GM18520 (cell line): Measurements from ENCODE around the gene PDZK1IP1.

ENCODE experiments used
- ATAC-seq: cut with Tn5 transposase; IDR thresholded peaks from one replicate; pipeline ENCODE4 v1.9.1; 2021; ENCODE audit not compliant: unreplicated experiment

The PDZK1IP1 gene, protein sequence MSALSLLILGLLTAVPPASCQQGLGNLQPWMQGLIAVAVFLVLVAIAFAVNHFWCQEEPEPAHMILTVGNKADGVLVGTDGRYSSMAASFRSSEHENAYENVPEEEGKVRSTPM

DNA sequence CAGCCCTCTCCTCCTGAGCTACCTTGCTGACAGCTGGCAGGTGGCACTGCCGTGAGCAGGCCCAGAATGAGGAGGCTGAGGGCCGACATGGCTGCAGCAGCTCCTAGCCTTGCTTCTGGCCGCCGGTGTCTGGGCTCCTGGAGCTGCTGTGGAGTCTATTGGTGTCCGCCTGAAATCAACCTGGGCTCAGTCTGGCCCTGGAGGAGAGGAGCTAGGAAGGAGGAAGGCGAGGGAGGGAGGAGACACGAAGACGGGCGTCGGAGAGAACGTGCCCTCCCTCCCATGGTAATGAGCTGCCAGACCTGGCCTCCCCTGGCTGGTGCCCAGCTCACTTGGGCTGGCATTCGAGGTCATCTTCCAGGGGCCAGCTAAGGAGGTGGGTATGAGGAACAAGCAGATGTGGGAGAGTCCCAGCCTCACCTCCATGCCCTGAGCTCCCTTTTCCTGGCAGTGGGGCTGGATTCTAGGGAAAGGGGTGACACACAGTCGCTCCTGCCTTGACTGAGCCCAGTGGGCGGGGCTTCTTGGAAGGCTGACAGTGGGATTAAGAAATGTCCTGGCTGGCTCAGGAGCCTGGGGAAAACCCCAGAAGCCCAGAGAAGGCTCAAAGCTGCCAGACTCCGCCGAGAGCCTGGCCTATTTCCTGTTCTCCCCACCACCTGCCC, at the start of gene PDZK1IP1:
PDZK1IP1 (minus strand) TSS at position 193 of the 665 bp plus-strand sequence; CDS start at position 89, 104 bp downstream.
- ATAC-seq, result no peak

DNA sequence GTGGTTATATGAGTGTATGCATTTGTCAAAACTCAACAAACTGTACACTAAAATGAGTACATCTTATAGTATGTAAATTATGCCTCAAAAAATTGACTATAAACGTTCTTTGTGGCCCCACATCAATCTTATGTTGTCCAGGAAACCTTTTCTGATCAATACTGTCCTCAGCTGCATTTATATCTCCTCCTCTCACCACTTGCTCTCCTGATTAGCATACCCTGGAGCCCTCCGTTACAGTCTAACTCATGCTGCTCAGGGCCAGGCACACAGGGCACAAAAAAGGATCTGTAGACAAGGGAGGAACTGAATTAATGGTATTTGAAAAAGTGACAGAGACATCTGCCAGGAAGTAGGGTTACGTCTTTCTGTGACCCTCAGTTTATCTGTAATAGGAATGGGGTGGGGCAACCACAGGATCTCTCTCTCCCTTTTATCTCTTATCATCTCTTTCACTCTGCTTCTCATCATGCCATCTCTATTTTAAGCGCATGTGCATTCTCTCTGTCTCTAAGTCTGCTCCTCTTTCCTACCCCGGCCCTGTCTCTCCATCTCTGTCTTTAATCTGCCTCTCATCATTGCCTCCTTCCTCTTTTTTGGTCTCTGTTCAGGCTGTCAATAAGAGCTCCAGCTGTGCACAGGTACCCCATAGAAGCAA, 49.2 kb upstream of the PDZK1IP1 start:
- no peak for ATAC-seq

DNA sequence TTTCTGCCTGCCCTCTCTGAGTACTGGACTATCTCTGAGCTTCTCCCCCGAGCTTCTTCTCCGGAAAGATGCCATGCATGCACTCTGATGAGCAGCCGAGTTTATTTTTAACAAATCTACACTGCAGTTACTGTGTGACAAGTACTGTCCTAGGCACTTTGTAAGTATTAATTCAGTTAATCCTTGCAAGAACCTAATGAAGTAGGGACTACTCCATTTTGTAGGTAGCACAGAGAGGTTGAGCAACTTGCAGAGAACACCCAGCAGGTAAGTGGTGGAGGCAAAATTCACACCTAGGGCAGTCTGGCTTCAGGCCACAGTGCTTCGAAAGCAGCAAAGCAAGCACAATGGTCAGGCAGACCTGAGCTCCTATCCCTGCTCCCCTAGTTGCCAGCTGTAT, 46.0 kb upstream of the PDZK1IP1 start:
- no peak for ATAC-seq

DNA sequence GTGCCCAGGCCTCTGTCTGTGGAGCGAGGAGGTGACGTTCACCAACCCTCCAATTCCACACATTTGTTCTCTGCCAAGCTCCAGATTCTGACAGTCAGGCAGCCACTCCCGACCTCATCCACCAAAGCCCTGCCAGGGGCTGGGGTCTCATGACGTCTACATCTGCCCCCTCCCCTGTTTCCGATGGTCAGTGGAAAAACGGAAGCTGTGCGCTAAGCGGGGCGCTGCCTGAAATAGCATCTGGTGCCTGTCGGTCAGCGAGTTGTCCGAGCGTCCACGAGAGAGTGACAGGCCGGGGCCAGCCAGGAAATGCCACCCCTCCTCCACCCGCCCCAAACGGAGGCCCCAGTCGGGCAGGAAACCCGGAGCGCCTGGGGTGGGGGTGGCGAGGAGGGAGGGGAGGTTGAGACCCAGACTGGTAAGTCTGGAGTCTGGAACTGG, 45.4 kb upstream of the PDZK1IP1 start:
- ATAC-seq, result no peak

DNA sequence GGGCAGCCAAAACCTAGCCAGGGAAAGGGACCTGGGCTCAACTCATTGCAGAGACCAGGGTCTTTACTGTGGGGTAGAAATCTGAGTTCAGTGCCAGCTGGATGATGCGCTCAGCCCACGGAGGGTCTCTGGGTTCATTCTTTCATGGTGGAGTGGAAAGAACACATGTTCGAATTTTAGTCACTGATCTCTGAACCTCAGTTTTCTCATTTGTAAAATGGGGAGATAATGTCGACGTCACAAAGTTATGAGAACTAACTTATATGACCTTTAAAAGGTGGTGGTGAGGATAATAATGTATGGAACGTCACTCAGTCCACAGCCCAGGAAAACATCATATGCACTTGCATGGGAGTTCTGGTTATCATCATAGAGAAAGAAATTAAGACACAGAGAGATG, 43.4 kb upstream of the PDZK1IP1 start:
- no peak for ATAC-seq

DNA sequence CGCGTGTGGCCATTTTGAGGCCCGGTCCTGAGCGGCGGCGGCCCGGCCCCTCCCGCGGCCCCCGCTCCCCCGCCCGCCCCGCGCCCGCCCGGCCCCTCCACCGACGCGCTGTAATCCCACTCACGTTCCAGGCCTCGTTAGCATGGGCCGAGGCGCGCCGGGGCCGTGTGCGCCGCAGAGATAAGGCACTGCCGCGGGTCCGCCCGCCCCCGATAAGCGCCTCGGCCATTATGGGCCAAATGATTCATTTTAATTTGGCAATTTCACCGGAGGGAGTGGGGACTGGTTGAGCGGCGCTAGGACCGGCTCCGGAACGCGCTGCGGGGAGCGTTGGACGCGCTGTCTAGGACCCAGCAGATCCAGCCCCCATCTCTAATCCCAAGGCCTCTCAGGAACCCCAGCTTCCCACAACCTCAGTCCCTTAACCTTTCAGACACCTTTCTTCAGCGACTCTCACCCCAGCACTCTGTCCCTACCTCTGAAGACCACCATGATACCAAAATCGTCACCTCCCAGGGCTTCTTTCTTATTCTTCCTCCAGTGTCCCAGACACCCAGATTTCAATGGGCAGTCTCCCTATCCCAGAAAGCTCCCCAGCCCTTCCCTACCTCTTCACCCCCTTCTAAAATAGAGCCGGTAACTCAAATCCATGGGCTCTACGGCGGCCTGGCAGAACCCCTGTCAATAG, 42.5 kb upstream of the PDZK1IP1 start, which contains the start of gene TAL1:
TAL1 (minus strand) TSS at position 39 of the 688 bp plus-strand sequence. CDS start 6,337 bp downstream, outside the sequence.
- no peak for ATAC-seq

DNA sequence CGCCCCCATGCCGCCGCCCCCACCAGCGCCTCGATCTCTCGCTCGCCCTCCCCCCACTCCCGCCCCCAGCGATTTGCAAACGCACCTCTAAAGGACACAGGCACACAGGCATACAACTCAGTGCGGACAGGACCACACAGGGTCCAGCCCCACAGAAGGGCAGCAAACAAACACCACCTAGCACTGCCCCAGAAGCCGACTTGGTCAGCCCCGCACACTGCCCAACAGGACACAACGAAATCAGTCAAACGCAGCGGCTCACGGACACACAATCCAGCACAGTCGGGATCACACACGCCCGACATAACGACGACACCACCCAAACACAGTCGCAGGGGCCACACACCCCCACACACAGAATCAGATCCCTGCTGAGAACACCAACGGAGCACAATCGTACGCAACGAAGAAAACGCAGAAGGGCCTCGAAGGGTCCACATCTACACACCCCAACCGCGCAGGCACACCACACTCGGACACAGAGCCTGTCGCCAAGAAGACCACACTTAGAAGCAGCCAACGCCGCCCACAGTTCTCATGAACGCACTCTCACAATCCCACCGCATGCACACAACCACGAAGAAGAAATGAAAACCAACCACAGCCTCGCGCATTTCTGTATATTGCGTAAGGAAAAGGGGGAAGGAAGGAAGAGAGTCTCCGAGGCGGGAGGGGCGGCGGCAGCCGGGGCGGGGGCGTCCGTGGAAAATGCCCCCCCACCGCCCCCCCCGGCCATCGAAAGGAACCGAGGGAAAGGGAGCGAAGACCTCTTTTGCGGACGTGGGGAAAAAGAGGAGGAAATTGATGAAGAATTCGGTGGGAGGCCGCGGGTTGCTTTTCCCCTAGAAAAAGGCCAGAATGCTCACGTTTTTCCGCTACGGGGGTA, 41.7 kb upstream of the PDZK1IP1 start:
- no peak for ATAC-seq

DNA sequence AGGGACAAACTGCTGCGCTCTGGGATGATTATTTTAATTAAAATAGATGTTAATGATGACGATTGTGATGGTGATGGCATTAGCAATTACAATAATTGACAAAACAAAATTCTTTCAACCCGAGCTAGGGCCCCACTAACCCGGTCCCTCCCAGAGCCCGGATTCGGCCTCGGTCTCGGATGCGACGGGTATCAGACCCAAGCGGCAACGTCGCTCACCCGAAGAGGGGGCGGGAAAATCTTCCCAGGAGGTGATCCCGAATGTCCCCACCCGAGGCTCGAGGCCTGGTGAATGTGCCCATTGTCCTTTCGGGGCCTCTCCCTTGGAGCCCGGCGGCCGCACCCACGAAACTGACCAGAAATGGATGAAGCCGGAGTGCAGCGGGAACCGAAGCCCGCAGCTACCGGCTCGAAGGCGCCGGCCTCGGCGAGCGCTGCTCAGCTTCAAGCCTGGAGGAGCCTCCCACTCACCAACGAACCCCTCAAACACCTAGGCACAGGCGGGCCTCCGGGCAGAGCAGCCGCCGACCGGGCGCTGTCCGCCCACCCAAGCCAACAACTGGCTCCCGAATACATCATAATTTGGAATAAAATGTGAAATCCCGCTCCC, 41.0 kb upstream of the PDZK1IP1 start:
- no peak for ATAC-seq

DNA sequence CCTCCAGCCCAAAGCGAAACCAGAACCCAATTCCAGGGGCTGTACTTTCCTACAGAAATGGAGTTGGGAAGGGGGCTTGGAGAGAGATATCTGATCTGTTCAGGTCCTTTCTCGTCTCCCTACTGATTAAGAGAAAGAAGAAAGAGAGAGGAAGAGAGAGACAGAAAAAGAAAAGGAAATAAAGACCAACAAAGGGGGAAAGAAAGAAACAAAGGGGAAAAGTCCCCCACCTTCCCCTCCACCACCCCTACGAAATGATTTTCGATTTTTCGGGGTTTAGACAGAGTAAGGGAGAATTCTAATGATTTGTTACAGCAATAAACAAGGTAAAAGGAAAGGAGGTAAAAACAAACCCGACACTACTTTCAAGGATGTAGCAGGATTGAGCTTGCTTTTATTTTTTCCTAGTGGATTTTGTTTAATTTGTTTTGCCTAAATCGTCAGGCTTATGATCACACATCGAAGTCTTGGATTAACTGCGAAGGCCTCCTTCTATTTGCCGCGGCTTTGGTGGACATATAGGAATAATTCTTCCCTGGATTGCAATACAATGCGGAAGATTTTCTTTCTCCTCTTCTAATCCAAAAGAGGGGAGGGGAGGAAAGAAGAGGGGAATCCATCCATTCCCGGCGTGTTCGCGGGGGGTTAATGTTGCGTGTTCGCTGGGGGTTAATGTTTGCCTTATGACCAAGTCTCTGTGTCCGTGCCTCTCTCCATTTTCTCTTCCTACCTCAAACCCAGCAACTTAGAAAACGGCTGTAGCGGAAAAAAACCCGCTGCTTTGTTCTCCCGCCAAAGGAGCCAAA, 40.3 kb upstream of the PDZK1IP1 start:
- ATAC-seq, result no peak

DNA sequence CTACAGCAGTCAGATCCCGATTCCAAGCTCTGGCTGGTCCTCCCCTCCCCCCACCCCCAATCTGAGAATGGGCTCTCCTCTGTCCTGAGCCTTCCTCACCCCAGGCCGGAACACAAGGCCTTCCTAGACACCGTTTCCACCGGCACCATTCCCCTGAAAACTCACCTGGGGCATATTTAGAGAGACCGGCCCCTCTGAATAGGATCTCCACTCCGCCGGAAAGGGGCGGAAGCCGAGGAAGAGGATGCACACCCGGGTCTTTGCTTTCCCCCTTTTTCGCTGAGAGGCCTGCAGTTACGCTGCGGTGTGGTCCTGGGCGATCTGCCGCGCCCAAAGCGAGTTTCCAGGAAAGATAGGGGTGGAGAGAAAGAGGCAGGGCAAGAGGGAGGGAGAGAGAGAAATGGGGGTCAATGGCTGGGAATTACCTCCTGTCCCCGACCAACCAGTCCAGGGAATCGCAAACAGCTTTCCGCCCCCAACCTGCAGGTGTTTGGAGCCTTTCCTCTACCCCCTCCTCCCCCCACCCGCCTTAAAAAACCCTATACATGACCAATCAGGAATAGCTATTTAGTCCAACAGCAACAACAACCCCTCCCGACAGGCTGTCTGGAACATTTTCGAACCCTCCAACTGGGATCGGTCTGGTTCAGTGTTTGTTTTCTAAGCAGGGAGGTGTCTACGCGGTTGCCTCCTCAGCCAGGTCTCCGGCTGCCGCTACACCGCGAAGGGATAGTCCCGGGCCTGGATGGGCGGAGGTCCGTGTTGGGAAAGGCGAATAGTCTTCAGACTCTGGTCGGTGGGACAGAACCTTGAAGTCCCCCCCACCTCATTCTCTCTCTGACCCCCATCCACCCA, 39.4 kb upstream of the PDZK1IP1 start:
- ATAC-seq, result no peak

DNA sequence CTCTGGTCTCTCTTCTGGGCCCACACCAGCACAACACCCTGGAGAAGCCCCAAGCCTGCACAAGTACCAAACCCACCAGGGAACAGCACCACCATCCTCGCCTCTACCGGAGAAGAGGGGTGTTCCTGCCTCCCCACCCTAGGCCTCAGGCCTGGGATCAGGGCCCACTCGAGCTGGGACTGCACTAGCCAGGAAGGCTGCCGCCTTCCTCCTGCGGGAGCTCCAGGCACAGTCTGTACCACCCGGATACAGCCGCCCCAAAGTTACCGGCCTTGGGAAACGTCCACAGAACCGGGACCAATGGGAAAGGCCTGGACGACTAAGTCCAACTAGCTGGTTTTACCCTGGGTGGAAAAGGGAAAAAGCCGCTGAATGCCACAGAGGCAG, 38.8 kb upstream of the PDZK1IP1 start:
- no peak for ATAC-seq

DNA sequence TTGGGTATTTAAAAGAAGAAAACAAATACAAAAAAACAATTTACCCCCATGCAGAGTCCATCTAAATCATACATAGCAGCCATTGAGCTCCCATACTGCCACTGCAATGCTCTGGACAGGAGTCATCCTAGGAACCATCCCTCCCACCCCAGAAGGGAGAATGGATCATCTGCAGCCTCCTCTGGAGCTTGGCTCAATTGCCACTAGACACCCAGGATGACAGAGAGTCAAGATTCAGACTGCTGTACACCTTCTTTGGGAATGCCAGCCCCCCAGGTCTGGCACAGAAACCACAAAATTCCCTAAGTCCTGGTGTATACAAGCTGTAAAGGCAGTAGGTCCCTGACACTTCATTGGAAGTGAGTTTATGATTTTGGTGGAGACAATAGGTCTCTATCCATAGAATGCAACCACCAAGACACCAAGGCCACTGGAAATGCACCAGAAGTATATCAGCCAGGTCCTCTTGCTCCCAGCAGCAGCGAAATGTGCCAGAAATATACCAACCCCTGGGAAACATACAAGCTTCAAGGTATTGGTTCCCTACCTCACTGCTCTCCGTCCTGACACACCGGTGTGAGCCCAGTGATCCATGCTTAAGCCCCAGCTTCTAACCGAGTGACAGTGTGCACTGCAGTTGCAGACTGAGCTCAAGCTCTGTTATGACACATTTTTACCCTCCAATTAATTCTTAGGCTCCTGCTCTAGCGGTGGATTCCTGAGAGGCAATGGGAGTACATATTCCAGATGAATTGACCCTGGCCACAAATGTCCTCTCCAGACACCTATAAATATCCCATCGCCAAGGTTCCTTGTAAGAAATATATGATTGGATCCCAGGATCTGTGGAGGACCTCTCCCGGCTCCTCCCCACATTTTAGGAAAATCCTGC, 37.8 kb upstream of the PDZK1IP1 start:
- ATAC-seq, result no peak

DNA sequence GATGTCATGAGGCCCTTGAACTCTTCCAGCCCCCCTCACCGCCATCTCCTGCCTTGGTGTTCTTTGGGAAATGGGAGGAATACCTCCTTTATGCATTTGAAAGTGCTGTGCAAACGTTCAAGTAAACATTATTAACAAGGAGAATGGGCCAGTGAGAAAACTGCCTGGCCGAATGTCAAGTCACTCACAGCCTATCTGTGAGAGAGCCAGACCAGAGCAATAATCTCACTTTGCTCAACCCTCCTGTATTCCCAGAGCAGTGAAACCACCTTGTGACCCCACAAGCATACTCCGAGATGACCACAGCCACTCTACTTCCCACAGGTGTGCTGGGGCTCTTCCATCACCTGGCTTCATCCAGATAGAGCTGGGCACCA, 37.0 kb upstream of the PDZK1IP1 start:
- no peak for ATAC-seq

DNA sequence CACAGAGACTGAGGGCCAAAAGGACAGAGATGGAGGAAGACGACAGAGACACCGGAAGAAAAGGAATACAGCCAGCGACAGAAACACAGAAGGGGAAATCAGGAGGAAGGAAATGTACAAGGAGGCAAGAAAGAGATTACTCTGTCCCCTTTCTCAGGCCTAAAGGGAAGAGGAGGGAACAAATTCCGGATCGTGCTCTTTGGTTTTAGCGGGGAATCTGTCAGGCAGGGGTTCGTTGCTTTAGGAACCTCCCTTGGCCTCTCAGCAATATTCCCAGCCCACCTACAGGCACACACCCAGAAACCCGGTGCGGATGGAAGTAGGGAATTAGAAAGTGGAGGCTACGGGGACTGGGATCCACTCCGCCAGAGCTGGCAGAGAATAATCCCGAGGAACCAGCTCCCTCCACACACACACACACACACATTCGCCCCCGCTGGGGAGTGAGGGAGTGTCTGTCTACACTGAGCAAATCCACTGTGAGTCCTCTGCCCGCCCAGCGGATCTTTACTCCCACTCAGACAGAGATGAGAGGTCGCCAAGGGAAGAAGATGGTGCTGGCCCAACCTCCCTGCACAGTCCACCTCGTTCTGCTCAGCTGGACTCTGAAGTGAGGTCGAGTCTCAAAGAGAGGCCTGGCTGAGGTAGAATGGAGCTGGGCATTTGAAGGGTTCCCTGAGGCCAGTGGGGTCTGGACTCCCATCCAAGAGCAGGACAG, 36.4 kb upstream of the PDZK1IP1 start:
- no peak for ATAC-seq

DNA sequence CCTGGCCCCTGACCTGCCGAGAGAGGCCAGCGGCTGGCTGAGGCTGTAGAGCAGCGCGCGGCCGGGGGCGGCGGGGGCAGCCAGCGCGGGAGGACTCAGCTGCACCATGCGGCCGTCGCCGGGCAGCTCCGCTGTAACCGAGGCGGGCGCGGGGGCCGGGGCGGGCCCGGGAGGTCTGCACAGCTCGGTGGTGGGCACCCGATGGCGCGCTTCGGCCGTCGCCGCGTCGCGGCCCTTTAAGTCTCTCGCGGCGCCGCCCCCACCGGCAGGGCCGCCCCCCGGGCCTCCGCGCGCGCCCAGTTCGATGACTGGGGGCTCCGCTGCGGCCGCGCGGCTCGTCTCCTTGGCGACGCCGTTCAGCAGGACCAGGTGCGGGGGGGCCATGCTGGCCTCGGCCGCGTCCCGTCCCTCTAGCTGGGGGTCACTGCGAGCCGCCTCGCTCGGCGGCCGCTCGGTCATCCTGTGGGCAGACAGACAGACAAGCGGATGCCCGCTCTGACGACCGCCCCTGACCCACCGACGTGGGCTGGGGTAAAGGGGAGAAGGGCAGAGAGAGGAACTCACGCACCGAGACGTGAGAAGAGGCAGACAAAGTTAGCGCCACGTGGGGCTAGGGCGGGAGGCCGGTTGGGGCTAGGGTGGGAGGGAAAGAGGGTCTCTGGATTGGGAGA, 35.7 kb upstream of the PDZK1IP1 start:
- ATAC-seq, result no peak

DNA sequence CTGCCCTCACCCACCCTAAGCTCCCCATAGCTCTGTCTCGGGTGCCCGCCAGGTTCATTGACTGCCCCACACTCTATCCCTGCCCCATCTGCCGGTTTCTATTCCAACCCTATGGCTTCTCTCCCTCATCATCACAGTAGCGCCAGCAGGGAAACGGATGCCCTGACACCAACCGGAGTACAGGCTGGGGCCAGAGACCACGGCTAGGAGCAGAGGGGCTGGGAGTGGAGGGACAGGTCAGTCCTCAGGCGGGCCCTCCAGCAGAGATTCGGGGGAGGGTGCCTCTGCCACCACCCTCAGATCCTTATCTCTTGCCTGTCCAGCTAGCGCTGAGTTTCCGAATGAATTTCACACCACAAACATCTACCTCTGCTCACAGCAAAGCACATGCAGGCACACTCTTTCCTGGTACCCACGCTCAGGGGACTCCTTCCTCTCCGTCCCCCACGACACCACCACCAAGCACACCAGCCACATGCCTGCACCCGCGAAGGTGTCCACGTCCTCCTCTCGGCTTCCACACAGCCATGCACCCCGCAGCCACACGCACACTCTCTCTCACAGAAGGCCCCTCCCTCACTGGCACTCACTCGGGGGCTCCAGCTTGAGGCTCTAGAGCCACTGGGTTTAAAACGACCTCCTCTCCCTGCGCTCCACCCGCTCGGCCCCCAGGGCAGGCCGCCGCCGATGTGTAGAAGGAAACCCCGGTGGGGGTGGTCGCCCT, 35.0 kb upstream of the PDZK1IP1 start:
- no peak for ATAC-seq
